GM23338 (cell line): ENCODE results near the gene NAT8L.

ENCODE experiments used
- EZH2phosphoT487 ChIP-seq: fragments of 200-600 bp; sonication (generic); IDR thresholded peaks from one replicate; pipeline ENCODE4 v1.8.1; 2018; ENCODE audit warnings: antibody characterized with exemption; ENCODE audit not compliant: unreplicated experiment
- TF ChIP-seq, protein P1 (sequence below), 2 experiments: fragments of 200-600 bp in 1 of 2; sonication (generic) in 1 of 2; conservative IDR thresholded peaks; 2 replicates each; pipeline versions ENCODE4 v1.5.1 to v1.6.1; 2016 to 2017; ENCODE audit warnings: antibody characterized with exemption in 2 of 2, low read depth in 2 of 2, mild to moderate bottlenecking in 2 of 2, moderate library complexity in 1 of 2

DNA sequence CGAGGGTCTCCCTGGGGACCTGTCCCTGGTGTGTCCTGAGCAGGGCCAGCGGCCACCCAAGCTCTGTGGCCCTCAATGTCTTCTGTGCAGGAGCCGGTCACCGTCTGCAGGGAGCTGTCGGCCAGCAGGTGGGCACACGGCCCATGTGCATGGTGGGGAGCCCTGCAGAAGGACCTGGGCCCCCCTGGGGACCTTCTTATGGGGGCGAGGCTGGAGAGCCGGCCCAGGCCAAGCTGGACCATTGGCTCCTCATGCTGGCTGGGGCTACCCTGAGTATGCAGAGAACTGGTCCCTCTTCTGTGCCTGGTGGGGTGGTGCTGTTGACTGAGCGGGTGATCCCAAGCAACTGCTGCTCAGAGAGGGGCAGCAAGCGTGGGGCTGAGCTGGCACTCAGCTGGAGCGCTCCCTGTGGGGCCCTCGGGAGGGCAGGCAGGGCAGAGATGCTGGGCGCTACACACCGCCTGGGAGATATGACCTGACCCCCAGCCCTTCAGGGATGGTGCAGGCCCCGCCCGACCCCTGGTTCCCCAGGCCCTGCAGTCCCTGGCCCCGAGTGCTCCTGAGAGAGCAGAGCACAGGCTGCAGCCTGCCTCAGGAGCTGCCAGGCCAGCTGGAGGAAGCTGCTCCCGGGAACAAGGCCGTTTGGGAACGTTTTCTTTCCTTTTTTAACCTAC, 14.8 kb downstream of the NAT8L start:
- TF ChIP-seq, protein P1, sequence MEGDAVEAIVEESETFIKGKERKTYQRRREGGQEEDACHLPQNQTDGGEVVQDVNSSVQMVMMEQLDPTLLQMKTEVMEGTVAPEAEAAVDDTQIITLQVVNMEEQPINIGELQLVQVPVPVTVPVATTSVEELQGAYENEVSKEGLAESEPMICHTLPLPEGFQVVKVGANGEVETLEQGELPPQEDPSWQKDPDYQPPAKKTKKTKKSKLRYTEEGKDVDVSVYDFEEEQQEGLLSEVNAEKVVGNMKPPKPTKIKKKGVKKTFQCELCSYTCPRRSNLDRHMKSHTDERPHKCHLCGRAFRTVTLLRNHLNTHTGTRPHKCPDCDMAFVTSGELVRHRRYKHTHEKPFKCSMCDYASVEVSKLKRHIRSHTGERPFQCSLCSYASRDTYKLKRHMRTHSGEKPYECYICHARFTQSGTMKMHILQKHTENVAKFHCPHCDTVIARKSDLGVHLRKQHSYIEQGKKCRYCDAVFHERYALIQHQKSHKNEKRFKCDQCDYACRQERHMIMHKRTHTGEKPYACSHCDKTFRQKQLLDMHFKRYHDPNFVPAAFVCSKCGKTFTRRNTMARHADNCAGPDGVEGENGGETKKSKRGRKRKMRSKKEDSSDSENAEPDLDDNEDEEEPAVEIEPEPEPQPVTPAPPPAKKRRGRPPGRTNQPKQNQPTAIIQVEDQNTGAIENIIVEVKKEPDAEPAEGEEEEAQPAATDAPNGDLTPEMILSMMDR (conservative IDR thresholded peaks at IDR 0.05; ENCODE audit: low read depth in 2 of 2) = no peak
- TF ChIP-seq EZH2phosphoT487 = no peak
